ENCODE results near the gene DUS3L.

Gene DUS3L

GRCh38 chr19:5803752-5804515 is 13.0 kb upstream of the DUS3L start:
- TF ChIP-seq EP300 (IDR thresholded peaks at IDR 0.05; ENCODE audit: borderline replicate concordance), result no peak
- TF ChIP-seq FOXM1 (IDR thresholded peaks at IDR 0.05; ENCODE audit: borderline replicate concordance, low read depth), result no peak
- TF ChIP-seq RAD21 (IDR thresholded peaks at IDR 0.05; ENCODE audit: low read depth), result peak; percentile 92
- peak; percentile 20; the same call in 1 of the 2 replicates for TF ChIP-seq ZBTB7A (IDR thresholded peaks at IDR 0.05; ENCODE audit: low read depth)
- TF ChIP-seq MAX (IDR thresholded peaks at IDR 0.05), result peak; percentile 98
- TF ChIP-seq TCF12 (IDR thresholded peaks at IDR 0.05; ENCODE audit: low read depth), result peak; percentile 24; the same call in 1 of the 2 replicates
- TF ChIP-seq CREB1 (IDR thresholded peaks at IDR 0.05; ENCODE audit: low read depth), result no peak

- 0 out of 2 replicates have a peak, but pooled peaks have one; percentile 51 for TF ChIP-seq TEAD4 (IDR thresholded peaks at IDR 0.05)
- TF ChIP-seq MAX (IDR thresholded peaks at IDR 0.05), result no peak
- TF ChIP-seq USF1 (IDR thresholded peaks at IDR 0.05), result peak; percentile 46; the same call in 1 of the 2 replicates
These were observed 12.4 kb upstream of the DUS3L start for GRCh38 chr19:5803441-5803751.

- TF ChIP-seq CREB1 (IDR thresholded peaks at IDR 0.05; ENCODE audit: low read depth) (no peak), REST (IDR thresholded peaks at IDR 0.05; ENCODE audit: low read depth) (no peak), ZBTB7A (IDR thresholded peaks at IDR 0.05; ENCODE audit: low read depth) (peak; percentile 89; the same call in 1 of the 2 replicates), RAD21 (IDR thresholded peaks at IDR 0.05; ENCODE audit: low read depth) (no peak), TCF12 (IDR thresholded peaks at IDR 0.05; ENCODE audit: low read depth) (no peak), NFIC (IDR thresholded peaks at IDR 0.05) (no peak), MAX (IDR thresholded peaks at IDR 0.05) (peak; percentile 61; the same call in 1 of the 2 replicates)
These were observed 11.0 kb upstream of the DUS3L start for GRCh38 chr19:5801796-5802619.

- TF ChIP-seq NFIC (IDR thresholded peaks at IDR 0.05) (no peak), REST (IDR thresholded peaks at IDR 0.05; ENCODE audit: low read depth) (no peak), RAD21 (IDR thresholded peaks at IDR 0.05; ENCODE audit: low read depth) (no peak), ZBTB7A (IDR thresholded peaks at IDR 0.05; ENCODE audit: low read depth) (no peak), EP300 (IDR thresholded peaks at IDR 0.05; ENCODE audit: borderline replicate concordance) (no peak), MAX (IDR thresholded peaks at IDR 0.05) (no peak), USF1 (IDR thresholded peaks at IDR 0.05) (no peak), CEBPB (IDR thresholded peaks at IDR 0.05) (no peak)
These were observed 9.7 kb upstream of the DUS3L start for GRCh38 chr19:5800361-5801270.

Measured in Ishikawa (cell line).